ENCODE results near the gene RBMS1.
A peak's percentile ranks its signal among the peaks of the same experiment; 100 is the strongest.
"Not testable (repeated sequence)": the region's sequence is repeated elsewhere in the genome, so short reads cannot be mapped to it uniquely, and the experiment has no call there.

The RBMS1 gene

GRCh38 chr2:160501370-160501769, 7.8 kb upstream of the RBMS1 start:
- no peak for DNase-seq (ENCODE audit: low spot score)

- DNase-seq (ENCODE audit: low spot score), result no peak
Measured at GRCh38 chr2:160499865-160500264, 6.3 kb upstream of the RBMS1 start.

- DNase-seq (ENCODE audit: low spot score), result no peak
Measured at GRCh38 chr2:160498137-160498536, 4.5 kb upstream of the RBMS1 start.

GRCh38 chr2:160494201-160494644, 616 bp upstream of the RBMS1 start:
- DNase-seq (ENCODE audit: low spot score), result no peak

- peak; percentile 50 for DNase-seq (ENCODE audit: low spot score)
Measured at GRCh38 chr2:160492401-160493226, 993 bp downstream of the RBMS1 start.

GRCh38 chr2:160491911-160492371, 1.7 kb downstream of the RBMS1 start:
- peak; percentile 72 for DNase-seq (ENCODE audit: low spot score)

- no peak for DNase-seq (ENCODE audit: low spot score)
Measured at GRCh38 chr2:160490733-160491685, 2.6 kb downstream of the RBMS1 start.

- DNase-seq (ENCODE audit: low spot score), result no peak
Measured at GRCh38 chr2:160489111-160489510, 4.5 kb downstream of the RBMS1 start.

GRCh38 chr2:160488289-160488688, 5.3 kb downstream of the RBMS1 start:
- DNase-seq (ENCODE audit: low spot score), result not testable (repeated sequence)

GRCh38 chr2:160486341-160486740, 7.3 kb downstream of the RBMS1 start:
- no peak for DNase-seq (ENCODE audit: low spot score)

- no peak for DNase-seq (ENCODE audit: low spot score)
Measured at GRCh38 chr2:160484859-160485520, 8.6 kb downstream of the RBMS1 start.

- no peak for DNase-seq (ENCODE audit: low spot score)
Measured at GRCh38 chr2:160482673-160483072, 10.9 kb downstream of the RBMS1 start.

- DNase-seq (ENCODE audit: low spot score), result no peak
Measured at GRCh38 chr2:160479269-160479668, 14.3 kb downstream of the RBMS1 start.

GRCh38 chr2:160478660-160479059, 14.9 kb downstream of the RBMS1 start:
- DNase-seq (ENCODE audit: low spot score), result no peak

GRCh38 chr2:160477032-160477431, 16.6 kb downstream of the RBMS1 start:
- no peak for DNase-seq (ENCODE audit: low spot score)

GRCh38 chr2:160474891-160475787, 18.5 kb downstream of the RBMS1 start:
- no peak for DNase-seq (ENCODE audit: low spot score)

GRCh38 chr2:160474319-160474645, 19.3 kb downstream of the RBMS1 start:
- no peak for DNase-seq (ENCODE audit: low spot score)

- no peak for DNase-seq (ENCODE audit: low spot score)
Measured at GRCh38 chr2:160473468-160474318, 19.9 kb downstream of the RBMS1 start.

- DNase-seq (ENCODE audit: low spot score), result no peak
Measured at GRCh38 chr2:160472839-160473251, 20.8 kb downstream of the RBMS1 start.

- no peak for DNase-seq (ENCODE audit: low spot score)
Measured at GRCh38 chr2:160471950-160472349, 21.7 kb downstream of the RBMS1 start.

All from kidney capillary endothelial cell (primary cell).